Suprapubic skin (tissue), 4 donors: ENCODE measurements around the gene SLC22A31.

Experiments used
- EP300 ChIP-seq: sonication (generic); formaldehyde crosslinking; IDR thresholded peaks from one replicate; pipeline ENCODE4 v1.6.1; 2017; ENCODE audit warnings: antibody characterized with exemption
- POLR2A ChIP-seq, 2 donors: fragments of 450-650 bp; IDR thresholded peaks; one replicate each; pipeline ENCODE4 v1.6.1; 2017; ENCODE audit warnings: antibody characterized with exemption in 2 of 2, mild to moderate bottlenecking in 2 of 2, moderate library complexity in 2 of 2
- POLR2AphosphoS5 ChIP-seq, 3 donors: sonication (generic); formaldehyde crosslinking; IDR thresholded peaks; one replicate each; pipeline ENCODE4 v1.6.1; 2017; ENCODE audit warnings: antibody characterized with exemption in 3 of 3
- TF ChIP-seq, protein P1 (sequence below), 2 donors: fragments of 200-600 bp in 1 of 2; fragments of 450-650 bp in 1 of 2; sonication (generic) in 1 of 2; IDR thresholded peaks; one replicate each; pipeline ENCODE4 v1.5.1; 2016 to 2019; ENCODE audit warnings: antibody characterized with exemption in 2 of 2, mild to moderate bottlenecking in 1 of 2, moderate library complexity in 1 of 2

DNA sequence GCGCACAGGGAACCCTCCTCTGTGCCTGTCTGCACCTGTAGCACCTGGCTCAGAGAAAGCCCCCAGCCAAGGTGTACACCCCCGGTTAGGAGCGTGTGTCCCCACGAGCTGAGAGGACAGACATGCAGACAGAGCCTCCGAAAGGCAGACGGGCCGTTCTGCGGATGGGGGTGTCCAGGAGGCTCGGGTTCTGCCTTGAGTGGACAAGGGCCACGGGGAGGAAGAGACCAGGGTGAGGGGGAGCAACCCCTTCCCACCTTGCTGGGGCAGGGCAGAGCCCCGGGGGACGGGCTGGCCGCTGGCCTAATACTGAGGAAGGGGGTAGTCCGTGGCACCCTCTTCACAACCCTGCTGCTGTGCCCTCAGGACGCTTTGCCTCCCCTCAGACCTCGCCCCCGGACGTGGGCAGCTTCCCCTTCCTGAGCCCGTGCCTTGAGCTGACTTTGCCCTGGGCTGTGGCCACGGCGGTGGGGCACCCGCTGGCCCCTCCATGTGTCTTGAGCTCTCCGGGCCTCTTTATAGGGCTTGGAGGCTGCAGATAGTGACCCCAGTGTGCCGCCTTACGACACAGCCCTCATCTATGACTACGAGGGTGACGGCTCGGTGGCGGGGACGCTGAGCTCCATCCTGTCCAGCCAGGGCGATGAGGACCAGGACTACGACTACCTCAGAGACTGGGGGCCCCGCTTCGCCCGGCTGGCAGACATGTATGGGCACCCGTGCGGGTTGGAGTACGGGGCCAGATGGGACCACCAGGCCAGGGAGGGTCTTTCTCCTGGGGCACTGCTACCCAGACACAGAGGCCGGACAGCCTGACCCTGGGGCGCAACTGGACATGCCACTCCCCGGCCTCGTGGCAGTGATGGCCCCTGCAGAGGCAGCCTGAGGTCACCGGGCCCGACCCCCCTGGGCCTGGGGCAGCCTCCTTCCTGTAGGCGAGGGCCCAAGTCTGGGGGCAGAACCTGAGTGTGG is 5.7 kb downstream of the SLC22A31 start:
- TF ChIP-seq, protein P1, sequence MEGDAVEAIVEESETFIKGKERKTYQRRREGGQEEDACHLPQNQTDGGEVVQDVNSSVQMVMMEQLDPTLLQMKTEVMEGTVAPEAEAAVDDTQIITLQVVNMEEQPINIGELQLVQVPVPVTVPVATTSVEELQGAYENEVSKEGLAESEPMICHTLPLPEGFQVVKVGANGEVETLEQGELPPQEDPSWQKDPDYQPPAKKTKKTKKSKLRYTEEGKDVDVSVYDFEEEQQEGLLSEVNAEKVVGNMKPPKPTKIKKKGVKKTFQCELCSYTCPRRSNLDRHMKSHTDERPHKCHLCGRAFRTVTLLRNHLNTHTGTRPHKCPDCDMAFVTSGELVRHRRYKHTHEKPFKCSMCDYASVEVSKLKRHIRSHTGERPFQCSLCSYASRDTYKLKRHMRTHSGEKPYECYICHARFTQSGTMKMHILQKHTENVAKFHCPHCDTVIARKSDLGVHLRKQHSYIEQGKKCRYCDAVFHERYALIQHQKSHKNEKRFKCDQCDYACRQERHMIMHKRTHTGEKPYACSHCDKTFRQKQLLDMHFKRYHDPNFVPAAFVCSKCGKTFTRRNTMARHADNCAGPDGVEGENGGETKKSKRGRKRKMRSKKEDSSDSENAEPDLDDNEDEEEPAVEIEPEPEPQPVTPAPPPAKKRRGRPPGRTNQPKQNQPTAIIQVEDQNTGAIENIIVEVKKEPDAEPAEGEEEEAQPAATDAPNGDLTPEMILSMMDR (IDR thresholded peaks at IDR 0.05): no peak
- TF ChIP-seq POLR2A (IDR thresholded peaks at IDR 0.05) (no peak), POLR2AphosphoS5 (IDR thresholded peaks at IDR 0.05) (no peak), EP300 (no peak)
